Lung microvascular endothelial cell (primary cell): Measurements from ENCODE around the gene MYO1D. TPM values are rescaled to one million over a fixed set of nuclear protein-coding genes. Genes with fewer than 3 reads are reported as not detected.
A peak's percentile ranks its signal among the peaks of the same experiment; 100 is the strongest.
"Not testable (repeated sequence)": the region's sequence is repeated elsewhere in the genome, so short reads cannot be mapped to it uniquely, and the experiment has no call there.

Experiments used
- DNase-seq, 2 donors: peaks; one replicate each; pipeline versions ENCODE4 v3.0.0 to v3.0.0-alpha.2; 2010; ENCODE audit warnings: low read depth in 2 of 2
- total RNA-seq: library from RNA; depleted of rRNA; stranded (reverse); fragments of >200 nt; gene quantifications from 2 replicates; pipeline ENCODE4 v1.2.1, GENCODE V29; 2014

The MYO1D gene
- total RNA-seq, 1 donor from 2014 or later: 56.3 TPM

DNA sequence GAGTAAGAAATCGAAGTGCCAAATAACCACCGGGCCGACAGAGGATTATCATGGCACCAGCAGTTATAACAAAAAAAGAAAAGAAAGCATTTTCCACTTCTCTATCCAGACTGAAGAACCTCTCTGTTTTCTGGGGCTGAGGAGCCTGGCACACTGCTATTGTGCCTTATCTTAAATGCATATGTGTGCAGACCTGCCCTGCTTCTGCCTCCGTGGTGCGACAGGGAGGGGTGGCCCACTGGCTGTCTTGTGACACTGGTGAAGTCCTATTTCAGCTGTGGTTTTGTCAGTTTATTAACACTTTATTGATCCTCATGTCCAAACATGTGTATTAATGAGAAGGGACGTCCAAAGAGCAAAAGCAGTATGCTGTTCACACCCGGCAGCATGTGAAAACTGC lies 334.7 kb downstream of the MYO1D start:
- DNase-seq: no peak

- no peak for DNase-seq
Observed at GRCh38 chr17:32541640-32542039, 335.3 kb downstream of the MYO1D start.

DNA sequence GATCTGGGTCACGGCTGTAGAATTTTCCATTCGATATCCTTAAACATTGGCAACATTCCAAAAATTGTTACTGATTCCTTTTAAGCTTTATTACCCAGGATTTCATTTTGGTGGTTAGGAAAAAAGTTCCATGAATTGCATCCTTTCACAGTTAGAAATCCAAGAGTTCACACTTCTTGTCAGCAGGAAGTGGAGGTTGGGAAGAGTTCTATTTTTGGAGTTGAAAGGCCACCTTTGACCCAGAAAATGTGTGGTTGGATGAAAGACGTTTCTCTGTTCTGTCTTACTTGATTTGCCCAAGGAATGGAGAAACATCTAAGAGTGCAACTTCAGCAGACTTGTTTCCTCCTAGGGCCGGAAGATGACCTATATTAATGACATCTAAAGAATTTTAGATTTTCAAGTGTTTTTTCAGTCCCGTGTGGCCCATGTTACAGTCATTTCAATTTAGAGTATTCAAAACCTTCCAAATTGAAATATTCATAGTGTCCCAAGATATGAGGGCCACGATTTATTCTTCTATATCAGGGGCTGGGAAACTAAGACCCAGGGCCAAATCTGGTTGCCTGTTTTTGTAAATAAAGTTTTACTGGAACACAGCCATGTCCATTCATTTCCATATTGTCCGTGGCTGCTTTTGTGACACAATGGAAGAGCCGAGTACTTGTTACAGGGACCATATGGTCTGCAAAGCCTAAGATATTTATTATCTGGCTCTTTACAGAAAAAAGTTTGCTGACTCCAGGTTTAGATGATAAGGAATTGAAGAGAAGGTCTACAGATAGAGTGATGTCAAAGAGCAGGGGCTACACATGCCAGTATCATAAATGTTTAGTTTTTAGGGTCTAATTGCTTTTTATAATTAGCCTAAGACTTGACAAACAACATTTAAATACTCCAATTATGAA lies 339.9 kb downstream of the MYO1D start:
- DNase-seq: peak; percentile 61 to 80

DNA sequence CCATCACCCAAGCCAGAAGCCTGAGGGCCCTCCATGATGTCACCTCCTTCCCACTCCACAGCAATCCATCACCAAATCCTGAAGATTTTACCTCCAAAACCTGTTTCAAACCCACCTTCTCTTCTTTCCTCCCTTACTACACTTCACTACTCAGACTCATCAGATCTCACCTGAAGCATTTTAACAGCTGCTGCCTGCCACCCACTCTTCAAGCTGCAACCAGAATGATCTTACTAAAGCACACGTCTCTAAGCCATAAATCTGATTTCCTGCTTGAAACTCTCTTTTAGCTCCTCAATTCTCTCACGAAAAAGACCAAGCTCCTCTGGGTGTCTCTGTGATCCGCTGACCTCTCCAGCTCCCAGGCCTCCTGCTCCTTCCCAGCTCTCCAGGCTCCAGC lies 343.6 kb downstream of the MYO1D start:
- no peak for DNase-seq

DNA sequence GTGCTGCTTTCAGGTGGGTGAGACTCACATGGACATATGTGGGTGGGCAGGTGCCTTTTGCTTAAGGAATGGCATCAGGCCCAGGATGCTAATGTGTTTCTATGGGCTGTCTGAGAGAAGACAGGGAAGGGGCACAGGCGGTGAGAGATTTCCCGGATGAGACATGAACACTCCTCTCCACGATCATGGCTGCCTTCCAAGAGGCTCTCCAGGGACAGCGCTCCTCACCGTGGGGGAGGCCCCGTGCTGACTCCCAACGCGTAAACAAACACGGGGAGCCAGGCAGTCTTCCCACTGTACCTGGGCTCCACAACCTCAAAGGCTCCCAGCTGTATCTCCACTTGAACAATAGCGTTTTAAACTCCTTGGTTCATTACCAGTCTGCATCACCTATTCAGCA lies 347.3 kb downstream of the MYO1D start:
- DNase-seq: no peak

DNA sequence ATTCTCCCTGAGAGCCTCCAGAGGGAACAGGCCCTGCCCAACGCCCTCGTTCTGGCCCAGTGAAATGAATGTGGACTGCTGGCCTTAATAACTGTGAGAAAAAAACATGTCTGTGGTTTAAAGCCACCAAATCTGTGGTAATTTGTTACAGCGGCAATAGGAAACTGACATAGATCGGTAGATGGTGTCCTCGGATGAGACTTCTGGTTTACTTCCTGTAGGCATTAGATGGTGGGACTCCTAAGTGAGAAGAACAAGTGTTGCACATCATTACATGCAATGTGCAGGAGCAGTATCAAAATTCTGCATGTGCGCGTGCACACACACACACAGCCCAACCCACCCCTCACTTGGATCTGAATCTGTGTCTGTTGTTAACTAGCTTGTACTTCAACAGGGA lies 348.1 kb downstream of the MYO1D start:
- DNase-seq: no peak

DNA sequence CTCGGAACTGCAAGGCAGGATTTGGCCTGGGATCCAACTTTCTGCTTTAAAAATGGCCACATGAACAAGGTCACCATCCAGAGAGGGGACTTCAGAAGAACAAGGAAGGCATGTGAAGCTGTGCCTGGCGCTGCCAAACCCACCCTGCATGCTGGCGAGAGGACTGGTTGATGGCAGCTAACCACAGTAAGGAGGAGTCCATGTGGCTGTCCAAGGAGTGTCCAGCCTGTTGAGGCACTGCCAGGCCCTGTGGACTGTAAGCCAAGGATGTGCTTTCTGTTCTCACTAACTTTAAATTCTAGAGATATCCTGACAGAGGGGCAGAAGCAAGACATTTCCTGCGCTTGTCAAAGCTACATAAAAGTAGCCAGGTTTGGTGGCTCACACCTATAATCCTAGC lies 349.8 kb downstream of the MYO1D start:
- DNase-seq: no peak

DNA sequence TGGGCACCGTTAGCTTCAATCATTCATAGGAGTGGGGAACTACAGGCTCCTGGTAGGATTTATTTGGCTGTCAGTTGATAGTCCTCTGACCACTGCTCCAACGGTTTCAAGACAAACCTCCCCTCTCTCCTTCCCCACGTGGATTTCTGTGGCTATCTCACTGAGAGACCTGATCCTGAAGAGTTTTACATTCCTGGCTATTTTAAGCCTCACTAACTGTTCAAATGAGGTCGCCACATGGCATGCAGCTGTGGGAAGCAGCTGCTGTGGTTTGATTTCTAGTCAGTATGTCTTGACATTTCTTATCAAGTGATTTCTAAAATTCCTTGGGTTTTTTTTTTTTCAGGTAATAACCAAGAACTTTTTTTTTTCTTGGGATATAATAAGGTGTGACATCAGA lies 351.8 kb downstream of the MYO1D start:
- DNase-seq: no peak

GRCh38 chr17:32524553-32524880 lies 352.4 kb downstream of the MYO1D start:
- not testable (repeated sequence) for DNase-seq

DNA sequence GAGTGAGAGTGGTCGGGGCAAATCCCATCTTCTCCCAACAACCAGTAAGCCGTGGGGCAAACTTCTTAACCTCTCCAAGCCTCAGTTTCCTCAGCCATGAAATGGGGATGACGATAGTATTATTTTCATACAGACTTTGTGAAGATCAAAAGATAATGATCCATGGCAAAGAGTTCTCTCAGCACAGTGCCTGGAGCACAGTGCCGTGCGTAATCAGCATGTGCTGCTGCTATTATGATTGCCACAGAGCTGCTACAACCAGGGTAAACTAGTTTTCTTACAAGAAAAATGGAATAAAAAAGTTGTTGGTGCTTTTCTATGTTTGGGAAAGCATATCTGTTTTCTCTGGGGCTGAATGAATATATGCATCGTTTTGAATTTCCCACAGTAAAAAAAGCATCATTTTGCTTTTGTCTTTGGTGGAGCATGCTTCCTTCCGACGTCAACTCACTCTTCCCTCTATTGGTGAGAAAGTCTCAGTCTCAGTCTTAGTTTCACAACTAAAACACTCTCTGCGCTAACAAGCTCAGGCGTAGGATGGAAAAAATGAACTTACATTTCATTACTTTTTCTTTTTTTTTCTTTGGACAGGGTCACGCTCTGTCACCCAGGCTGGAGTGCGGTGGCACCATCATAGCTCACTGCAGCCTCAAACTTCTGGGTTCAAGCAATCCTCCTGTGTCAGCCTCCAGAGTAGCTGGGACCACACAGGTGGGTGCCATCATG lies 352.9 kb downstream of the MYO1D start:
- DNase-seq: no peak

DNA sequence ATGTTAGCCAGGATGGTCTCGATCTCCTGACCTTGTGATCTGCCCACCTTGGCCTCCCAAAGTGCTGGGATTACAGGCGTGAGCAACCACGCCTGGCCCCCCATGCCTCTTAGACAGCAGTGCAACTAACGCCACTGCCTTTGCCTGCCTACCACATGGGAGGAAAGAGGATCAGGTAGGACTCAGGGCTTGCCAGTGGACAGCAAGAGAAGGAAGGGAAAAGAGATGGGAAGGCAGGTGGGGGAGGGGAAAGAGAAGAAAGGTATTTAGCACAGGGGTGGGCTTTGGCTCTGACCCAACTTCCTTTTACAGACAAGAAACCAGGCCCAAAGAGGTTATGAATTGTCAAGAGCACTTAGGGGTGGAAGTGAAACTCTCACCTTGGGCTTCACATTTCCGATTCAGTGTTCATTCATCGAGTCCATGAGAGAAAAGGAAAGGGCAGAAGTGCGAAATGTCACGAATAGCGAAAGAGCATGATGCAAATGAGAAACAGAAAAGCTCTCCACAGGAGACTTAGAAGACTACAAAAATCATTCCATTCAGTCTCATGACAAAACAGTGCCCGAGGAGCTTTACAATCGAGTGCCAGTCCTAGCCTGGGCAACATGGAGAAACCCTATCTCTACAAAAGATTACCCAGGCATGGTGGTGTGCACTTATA lies 353.8 kb downstream of the MYO1D start:
- no peak for DNase-seq

DNA sequence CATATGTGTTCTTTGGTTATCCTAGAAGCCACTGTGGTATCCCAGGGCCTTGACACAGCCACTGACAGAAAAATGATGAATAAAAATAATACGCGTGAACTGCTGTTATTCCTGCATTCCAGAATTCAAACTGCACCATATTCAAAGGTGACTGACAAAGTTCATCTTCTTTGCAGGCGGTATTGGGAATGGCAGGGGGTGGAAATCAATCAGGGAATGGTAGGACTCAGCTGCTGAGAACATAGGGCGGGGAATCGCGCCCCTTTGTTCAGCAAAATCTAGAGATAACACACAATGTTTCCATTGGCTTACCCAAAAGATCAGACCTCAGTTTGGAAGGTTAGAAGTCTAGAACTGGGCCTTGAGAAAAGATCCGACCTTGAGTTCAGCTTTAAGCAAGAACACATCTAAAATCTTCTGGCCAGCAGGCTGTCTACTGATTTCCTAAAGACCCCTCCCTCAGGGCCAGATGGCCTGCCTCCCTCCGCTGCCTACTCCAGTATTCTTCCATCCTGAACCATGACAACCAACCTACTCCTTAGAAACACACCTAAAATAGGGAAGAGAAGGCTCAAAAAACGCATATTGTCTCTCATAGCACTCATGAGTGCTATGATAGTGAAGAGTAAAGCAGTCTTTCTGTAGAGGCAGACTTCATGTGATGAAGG lies 356.1 kb downstream of the MYO1D start:
- no peak for DNase-seq

GRCh38 chr17:32520104-32520701 lies 356.7 kb downstream of the MYO1D start:
- DNase-seq: peak; percentile 73 to 79

- peak; percentile 55 to 60 for DNase-seq
Observed at GRCh38 chr17:32519228-32520103, 357.5 kb downstream of the MYO1D start.

DNA sequence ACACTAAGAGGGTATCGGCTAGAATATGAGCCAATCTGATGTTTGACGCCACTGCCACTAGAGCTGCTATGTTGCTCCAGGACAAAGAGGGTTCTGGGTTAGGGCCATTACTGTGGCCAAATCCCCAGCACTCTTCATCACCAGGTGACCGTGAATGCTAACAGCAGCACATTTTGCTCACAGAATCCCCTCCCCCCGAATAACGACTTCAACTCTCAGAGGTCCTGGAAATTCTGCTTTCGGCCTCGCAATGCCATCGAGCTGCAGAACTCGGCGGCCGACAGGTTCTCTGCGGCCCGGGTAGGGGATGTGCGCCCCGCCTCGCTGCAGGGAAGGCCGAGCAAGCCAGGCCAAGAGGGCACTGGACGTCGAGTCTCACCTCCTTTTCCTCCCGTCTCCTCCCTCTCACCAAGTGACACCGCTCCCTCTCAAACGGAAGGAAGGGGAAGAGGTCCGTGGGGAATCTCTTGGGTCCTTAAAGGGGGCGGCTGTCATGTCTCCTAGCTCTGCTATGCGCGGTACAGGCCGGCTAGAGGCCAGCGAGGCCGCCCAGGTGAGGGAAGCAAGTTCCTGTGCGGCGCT lies 358.2 kb downstream of the MYO1D start:
- DNase-seq: no peak

- no peak for DNase-seq
Observed at GRCh38 chr17:32517982-32518381, 358.9 kb downstream of the MYO1D start.

- no peak for DNase-seq
Observed at GRCh38 chr17:32516940-32517701, 359.8 kb downstream of the MYO1D start.

DNA sequence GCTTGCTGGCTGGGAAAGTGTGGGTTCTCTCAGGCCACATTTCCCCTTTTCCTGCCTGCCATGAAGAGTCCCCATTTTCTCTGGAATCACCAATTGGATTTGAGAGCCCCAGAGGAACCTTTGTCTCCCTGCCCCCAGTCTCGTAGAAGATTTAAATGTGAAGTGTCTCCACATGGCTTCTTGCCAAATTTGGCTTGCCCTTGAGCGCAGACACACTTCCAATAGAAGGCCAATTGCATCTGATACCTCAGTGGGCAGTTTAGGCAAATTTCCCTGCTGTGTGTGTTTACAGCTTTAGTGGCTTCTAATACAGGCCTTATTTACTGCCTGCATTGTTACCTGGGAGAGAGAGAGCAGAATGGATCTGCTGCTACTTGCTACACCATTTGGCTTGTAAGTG lies 360.5 kb downstream of the MYO1D start:
- DNase-seq: no peak

DNA sequence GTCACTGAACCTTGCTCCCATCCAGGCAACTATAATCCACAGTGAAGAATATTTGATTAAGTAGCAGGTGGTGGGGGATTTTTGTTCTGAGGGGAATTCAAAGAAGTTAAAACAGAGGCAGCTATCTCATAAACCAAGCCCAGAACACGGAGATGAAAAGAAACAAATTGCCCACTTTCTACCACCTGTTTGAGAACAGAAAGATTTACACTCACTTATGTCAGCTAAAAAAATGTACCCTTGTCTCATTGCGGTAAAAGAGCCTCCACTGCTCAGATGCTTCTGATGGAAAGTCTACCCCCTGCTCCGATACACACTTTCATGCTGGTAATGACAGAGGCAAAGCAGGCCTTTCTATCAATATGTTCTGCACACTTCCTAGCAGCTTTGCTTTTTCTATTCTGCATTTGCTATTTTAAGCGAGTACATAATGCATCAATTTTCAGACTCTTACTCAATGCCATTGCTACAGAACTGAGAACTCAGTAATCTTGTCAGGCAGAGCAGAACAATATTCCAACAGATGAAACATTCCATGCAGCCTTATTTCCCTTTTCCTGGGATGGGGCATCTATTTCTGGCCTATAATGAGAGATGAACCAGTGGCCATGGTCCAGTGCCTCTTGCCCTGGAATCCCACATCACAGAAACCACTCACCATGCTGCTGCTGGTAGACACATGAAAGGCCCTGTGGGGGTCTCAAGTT lies 361.1 kb downstream of the MYO1D start:
- no peak for DNase-seq
